NCI-H187 (cell line): ENCODE data around the gene PAK6.

Source experiments
- DNase-seq, 2 experiments: peaks; one replicate each; lab custom pipeline; 2025; lab: John Stamatoyannopoulos, UW

Gene PAK6

GRCh38 chr15:40293006-40293405 is 54.1 kb downstream of the PAK6 start:
- no peak for DNase-seq

DNA sequence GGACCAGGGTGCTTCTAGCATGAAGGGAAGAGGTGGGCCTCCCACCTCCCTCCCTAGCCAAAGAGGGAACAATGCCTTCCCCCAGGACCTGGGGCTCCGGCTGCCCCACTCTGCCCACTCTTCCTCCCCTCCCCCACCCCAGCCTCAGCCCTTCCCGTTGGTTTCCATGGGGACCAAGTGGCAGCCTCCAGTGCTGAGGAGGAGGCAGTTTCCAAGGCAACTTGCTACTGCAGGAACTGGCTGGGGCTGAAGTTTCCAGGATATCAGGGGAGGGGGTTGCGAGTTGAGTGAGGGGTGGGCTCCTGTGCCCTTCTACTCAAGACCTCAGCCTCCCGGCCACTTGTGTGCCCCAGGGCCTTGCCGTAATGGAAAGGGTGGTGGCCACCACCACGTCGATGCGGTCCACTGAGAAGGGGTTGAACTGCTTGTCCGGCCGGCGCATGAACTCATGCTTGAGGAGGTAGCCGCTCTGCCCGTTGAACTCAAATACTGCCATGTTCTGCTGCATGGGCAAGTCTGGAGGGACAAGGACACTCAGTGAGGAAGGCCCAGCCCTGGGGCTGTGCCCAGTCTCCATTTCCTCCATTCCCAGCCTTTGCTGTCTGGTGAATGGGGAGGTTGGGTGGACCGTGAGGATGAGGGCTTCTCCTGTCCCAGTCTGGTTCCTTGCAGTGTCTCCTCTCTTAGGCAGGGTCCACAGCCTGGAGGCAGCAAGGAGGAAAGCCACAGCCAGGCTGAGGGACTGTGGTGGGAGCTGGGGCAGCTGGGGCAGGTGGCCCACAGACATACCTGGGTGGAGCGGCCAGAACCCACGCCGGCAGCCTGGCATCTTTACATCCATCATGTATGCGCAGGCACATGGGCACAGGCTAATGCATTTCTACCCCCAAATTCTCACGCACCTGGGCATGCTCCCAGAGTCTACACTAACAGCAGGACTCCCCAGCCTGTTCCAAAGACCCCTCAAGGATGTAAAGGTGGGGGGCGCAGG is 55.3 kb downstream of the PAK6 start:
- no peak for DNase-seq

DNA sequence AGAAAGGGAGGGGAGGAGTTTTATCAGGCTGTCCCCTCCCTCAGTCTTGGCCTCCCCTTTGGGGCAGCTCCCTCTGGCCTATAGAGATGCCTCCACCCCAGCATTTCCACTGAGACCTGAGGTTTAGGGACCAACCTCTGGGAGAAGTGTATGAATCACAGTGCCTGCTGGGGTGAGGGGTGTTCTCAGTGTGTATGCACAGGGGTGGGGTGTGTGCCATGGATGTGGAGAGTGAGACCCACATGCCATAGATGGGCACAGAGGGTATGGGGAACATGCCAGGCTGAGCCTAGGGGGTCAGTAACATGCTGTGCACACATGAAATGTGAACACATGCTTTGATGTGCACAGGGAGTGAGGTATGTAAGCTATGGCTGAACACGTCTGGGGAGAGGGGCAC is 56.4 kb downstream of the PAK6 start:
- DNase-seq = no peak

- DNase-seq = no peak
These were observed 57.2 kb downstream of the PAK6 start for GRCh38 chr15:40295877-40296560.

GRCh38 chr15:40296561-40297230 is 57.8 kb downstream of the PAK6 start:
- no peak for DNase-seq

DNA sequence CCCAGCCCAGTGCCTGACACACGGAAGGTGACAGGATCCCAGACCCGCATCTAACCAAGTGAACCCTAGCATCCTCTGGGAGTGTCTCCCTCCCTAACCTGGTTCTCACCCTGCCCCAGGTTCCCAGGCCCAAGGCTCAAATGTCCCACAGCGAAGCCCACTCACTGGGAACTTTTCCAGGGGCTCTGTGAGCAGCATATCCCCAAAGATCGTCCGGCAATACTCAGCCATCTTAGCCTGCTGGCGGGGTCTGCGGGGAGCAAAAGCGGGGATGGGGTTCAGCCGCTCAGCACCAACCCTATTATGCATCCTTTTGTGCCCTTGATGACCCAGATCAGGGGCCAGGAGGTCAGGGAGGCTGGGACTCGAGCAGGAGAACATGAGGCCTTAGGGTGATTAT is 58.5 kb downstream of the PAK6 start:
- DNase-seq = no peak

GRCh38 chr15:40298216-40298935 is 59.5 kb downstream of the PAK6 start:
- no peak for DNase-seq

GRCh38 chr15:40300367-40300766 is 61.5 kb downstream of the PAK6 start:
- DNase-seq = no peak

DNA sequence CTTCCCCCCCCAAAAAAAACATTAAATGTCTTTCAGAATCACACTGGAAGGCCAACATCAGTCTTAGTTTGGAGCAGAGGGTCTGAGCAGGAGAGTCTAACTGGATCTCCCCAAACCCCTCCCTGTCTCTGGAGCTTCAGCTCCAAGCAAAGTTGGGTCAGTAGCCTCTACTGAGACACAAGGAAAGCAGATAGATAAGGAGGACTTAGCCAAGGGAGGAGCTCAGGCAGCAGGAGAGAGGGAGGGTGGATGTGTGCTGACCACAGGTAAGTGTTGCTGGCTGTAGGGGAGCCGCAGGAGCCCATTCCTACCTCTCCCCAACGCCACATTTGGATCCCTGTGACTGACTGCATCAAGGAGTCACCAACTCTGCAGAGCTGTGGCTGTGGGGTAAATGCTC is 61.9 kb downstream of the PAK6 start:
- DNase-seq = no peak

GRCh38 chr15:40301467-40302179 is 62.8 kb downstream of the PAK6 start:
- DNase-seq = no peak

DNA sequence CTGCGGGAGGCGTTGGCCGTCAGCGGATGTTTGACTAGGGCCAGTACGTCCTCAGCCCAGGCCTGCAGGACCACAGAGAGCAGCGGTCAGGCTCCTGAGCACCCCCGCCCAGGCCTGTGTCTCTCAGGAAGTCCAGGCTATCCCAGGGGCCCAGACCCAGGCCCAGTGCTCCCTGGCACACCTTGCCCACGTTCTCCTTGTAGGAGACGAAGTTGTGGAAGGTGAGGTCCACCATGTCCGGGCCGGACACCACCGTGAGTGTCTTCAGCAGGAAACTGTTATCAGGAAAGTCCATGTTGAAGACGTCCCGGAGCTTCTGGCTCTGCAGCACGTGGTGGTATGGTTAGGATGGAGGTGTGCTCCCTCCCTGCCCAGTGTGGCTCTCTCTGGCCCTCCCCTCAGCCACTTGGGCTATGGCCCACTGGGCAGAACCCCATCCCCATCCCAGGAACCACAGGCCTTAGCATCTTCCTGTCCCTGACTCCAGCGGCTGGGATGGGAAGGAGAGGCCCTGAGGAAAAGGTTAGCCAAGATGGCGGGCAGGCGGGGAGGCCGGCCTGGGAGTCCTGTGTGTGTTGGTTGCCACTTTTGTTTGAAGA is 63.5 kb downstream of the PAK6 start:
- DNase-seq = no peak

DNA sequence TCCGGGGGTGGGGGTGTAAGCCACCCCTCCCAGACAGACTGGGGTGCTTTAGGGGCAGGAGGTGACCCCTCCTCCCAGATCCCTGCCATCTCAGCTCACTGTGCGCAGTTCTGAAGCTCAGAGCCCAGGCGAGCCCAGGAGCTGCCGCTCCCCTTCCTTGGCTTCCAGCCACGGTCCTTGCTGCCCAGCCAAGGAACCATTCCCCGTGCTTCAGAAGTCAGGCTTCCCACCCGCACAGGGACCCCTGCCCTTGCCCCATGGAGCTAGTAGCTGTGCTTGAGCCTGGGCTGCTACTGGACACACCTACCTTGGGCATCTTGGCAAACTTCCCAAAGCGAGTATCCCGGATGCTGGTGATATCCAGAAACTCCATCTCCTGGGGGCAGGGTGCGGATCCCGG is 64.1 kb downstream of the PAK6 start:
- no peak for DNase-seq

DNA sequence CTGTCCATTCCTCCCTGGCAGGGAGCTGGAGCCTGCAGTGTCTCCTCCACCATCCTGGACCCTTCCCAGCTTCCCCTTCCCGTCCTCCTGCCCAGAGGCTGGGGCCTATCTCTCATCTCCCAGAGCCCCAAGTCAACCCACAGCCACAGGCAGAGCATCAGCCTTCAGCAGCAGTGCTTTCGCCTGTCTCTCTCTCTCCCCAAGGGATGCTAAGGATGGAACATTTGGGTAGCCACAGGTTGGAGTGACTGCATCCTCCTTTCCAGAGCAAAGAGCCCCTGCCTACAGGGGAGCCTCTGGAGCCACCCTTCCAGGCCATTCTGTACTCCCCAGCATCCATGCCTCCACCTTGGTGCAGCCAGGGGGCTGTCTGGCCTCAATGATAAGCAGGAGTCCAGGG is 64.7 kb downstream of the PAK6 start:
- no peak for DNase-seq

DNA sequence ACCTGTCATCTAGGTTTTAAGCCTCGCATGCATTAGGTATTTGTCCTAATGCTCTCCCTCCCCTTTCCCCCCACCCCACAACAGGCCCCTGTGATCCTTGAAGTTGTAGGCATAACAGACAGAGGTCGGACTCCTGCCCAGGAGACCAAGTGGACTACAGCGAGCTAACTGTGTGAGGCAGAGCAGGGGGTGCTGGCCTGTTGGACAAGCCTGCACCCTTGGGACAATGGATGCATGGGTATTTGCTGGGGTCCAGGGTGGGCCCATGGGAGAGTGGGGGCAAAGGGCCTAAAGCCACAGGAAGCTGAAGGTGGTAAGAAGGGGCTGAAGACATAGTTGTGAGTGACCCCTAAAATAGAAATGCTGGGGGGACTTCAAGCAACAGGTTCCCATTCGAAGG is 66.4 kb downstream of the PAK6 start:
- DNase-seq = no peak

DNA sequence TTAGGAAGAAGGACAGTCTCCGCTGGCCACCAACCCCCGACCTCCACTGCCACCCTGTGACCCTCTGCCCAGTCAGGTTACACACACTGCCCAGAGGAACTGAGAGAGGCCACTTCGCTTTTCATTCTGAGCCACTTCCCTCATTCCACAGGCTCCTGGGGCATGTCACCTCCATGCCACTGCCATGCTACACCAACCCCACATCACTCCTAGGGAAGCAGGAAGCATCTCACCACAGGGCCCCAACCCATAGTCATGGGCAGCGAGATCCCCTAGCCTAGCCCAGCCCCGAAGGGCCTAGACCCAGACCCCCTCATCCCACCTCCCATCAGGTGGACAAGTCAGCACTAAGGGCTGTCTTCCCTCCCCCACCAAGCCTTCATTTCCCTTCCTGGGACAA is 67.5 kb downstream of the PAK6 start:
- no peak for DNase-seq

DNA sequence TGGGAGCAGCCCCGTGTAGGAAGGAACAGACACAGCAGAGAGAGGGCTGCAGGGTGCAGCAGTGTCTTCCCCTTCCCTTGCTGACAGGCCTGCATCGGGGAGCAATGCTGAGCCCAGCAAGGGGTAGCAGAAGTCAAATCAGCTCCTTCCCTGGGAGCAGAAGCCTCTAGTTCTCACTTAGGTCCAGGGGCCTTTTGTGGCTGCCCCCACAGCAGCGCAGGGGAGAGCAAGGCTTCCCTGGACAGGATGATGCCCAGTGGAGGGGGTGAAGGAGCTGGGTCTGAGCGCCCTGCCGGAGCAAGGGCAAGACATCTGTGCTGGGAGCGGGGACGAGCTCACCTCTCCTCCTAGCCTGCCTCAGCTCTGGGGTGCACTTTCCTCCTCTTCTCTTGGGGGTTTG is 68.0 kb downstream of the PAK6 start:
- DNase-seq = no peak

DNA sequence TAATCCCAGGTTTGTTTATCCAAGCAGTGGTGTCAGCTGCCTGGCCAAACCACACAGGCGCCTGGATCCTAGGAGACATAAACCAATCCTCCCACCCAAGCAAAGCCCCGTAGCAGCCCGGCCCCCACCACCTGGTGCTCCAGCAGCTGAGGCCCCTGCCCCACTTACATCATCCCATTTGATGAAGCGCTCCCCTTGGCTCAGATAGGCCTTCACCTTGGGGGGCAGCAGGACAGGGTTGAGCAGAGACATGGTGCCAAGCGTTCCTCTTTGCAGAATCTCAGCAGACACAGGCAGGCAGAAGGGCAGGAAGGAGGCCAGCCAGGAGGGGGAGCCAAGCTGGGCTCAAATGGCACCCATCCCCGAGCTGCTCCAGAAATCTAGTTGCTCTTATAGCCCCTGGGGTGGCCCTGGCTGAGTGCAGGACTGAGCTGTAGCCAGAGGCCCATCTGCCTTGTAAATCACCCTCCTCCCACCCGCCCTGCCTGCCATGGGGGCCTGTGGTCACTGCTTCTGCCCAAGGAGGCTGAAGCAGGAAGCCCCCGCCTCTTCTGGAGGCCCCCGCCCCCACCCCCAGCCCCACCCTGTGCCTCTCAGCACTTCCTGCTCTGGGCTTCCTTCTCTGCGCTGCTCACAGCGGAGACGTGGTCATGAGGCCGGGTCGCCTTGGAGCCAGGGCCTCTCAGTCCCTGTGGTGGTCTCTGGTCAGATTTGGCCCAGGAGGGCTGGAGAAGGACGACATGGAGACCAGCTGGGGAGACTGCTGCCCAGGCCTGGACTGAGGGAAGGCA is 68.8 kb downstream of the PAK6 start, which contains the start of gene PLCB2:
TSS of gene PLCB2 (minus strand) at position 515 of the 791 bp plus-strand sequence. CDS start at position 252, 263 bp downstream.
- DNase-seq = no peak

- DNase-seq = no peak
These were observed 70.5 kb downstream of the PAK6 start for GRCh38 chr15:40309344-40309862.

- DNase-seq = no peak
These were observed 71.4 kb downstream of the PAK6 start for GRCh38 chr15:40310001-40310959.
